HCT116 (cell line): ENCODE measurements around the gene RADIL.
A peak's percentile ranks its signal among the peaks of the same experiment; 100 is the strongest.

Experiments used
- CBX3 ChIP-seq: IDR thresholded peaks from 2 replicates; pipeline ENCODE4 v1.6.1; 2012; ENCODE audit warnings: low read depth
- CTCF ChIP-seq, 3 experiments: fragments of 200-600 bp in 1 of 3; sonication (generic) in 1 of 3; IDR thresholded peaks in 2 of 3; conservative IDR thresholded peaks in 1 of 3; 2 replicates each; pipeline ENCODE4 v1.5.1; 2012 to 2017; ENCODE audit warnings: low read depth in 2 of 3, low read length in 2 of 3, antibody characterized with exemption in 1 of 3, borderline replicate concordance in 1 of 3, control low read depth in 1 of 3, mild to moderate bottlenecking in 1 of 3, mixed read lengths in 1 of 3, mixed run types in 1 of 3, moderate library complexity in 1 of 3; ENCODE audit not compliant: insufficient read depth in 1 of 3
- EGR1 ChIP-seq: IDR thresholded peaks from 2 replicates; pipeline ENCODE4 v1.6.1; 2012; ENCODE audit warnings: low read depth
- EZH2phosphoT487 ChIP-seq: fragments of 200-600 bp; IDR thresholded peaks from 2 replicates; pipeline ENCODE4 v1.6.1; 2018; ENCODE audit warnings: antibody characterized with exemption, borderline replicate concordance
- FOSL1 ChIP-seq: IDR thresholded peaks from 2 replicates; pipeline ENCODE4 v1.6.1; 2012; ENCODE audit warnings: low read depth
- JUND ChIP-seq: IDR thresholded peaks from 2 replicates; pipeline ENCODE4 v1.6.1; 2012
- POLR2A ChIP-seq: IDR thresholded peaks from 2 replicates; pipeline ENCODE4 v1.7.0; 2011; ENCODE audit warnings: borderline replicate concordance; ENCODE audit not compliant: insufficient read depth, insufficient read length; ENCODE audit errors: extremely low read depth
- POLR2AphosphoS5 ChIP-seq: IDR thresholded peaks from 2 replicates; pipeline ENCODE4 v1.6.1; 2011; ENCODE audit warnings: mild to moderate bottlenecking, low read depth, low read length, moderate library complexity
- RAD21 ChIP-seq: IDR thresholded peaks from 2 replicates; pipeline ENCODE4 v1.6.1; 2012; ENCODE audit warnings: low read depth, mild to moderate bottlenecking
- SIN3A ChIP-seq: IDR thresholded peaks from 2 replicates; pipeline ENCODE4 v1.6.1; 2012; ENCODE audit warnings: low read depth
- SP1 ChIP-seq: IDR thresholded peaks from 2 replicates; pipeline ENCODE4 v1.6.1; 2012; ENCODE audit warnings: low read depth
- SRF ChIP-seq: IDR thresholded peaks from 2 replicates; pipeline ENCODE4 v1.6.1; 2012; ENCODE audit warnings: low read depth
- YY1 ChIP-seq: IDR thresholded peaks from 2 replicates; pipeline ENCODE4 v1.6.1; 2011; ENCODE audit warnings: low read length, low read depth, moderate library complexity, mild to moderate bottlenecking; ENCODE audit not compliant: insufficient replicate concordance; ENCODE audit errors: extremely low read depth
- TF ChIP-seq, protein P1 (sequence below): IDR thresholded peaks from 2 replicates; pipeline ENCODE4 v1.6.1; 2012

- no peak for TF ChIP-seq JUND
- peak in 1 of 3 experiments; percentile 26; a peak in 1 of 6 replicates for TF ChIP-seq CTCF (IDR thresholded peaks at IDR 0.05 in 2 of 3, conservative IDR thresholded peaks at IDR 0.05 in 1 of 3; ENCODE audit: borderline replicate concordance in 1 of 3, insufficient read depth in 1 of 3, low read depth in 2 of 3, low read length in 2 of 3)
- no peak for TF ChIP-seq SIN3A
- TF ChIP-seq YY1, result no peak
- no peak for TF ChIP-seq FOSL1
- TF ChIP-seq CBX3, result no peak
- TF ChIP-seq RAD21, result no peak
- TF ChIP-seq EGR1, result no peak
- no peak for TF ChIP-seq SP1
- TF ChIP-seq POLR2AphosphoS5, result no peak
- TF ChIP-seq POLR2A, result no peak
- TF ChIP-seq EZH2phosphoT487, result no peak
- no peak for TF ChIP-seq SRF
- TF ChIP-seq, protein P1, sequence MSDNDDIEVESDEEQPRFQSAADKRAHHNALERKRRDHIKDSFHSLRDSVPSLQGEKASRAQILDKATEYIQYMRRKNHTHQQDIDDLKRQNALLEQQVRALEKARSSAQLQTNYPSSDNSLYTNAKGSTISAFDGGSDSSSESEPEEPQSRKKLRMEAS, result no peak; the same call in 1 of the 2 replicates
These were observed 48.4 kb upstream of the RADIL start for GRCh38 chr7:4931943-4932342.
